HEK293 (cell line): ENCODE data around the gene ZYX.

Experiments used
- CTCF ChIA-PET: fragments of 350-600 bp; formaldehyde crosslinking; extraction: SDS; loops from one replicate; lab custom pipeline; 2021; ENCODE audit warnings: antibody characterized with exemption; lab: Yijun Ruan, JAX
- POLR2A ChIA-PET: fragments of 300-600 bp; formaldehyde crosslinking; extraction: SDS; loops from one replicate; lab custom pipeline; 2020; ENCODE audit warnings: antibody characterized with exemption, inconsistent platforms; lab: Yijun Ruan, JAX
- H3K27ac ChIP-seq: fragments of 200-500 bp; sonication (Bioruptor generic); 2 replicates; pipeline ENCODE4 v1.5.1; 2014; ENCODE audit warnings: low read depth, low read length, control low read depth, inconsistent platforms; ENCODE audit errors: extremely low read depth
- H3K36me3 ChIP-seq, 2 experiments: fragments of 200-500 bp in 1 of 2; sonication (Bioruptor generic) in 1 of 2; 1 replicate in 1 of 2; 2 replicates in 1 of 2; pipeline ENCODE4 v1.5.1; 2014 to 2017; ENCODE audit warnings: inconsistent platforms in 2 of 2, low read length in 2 of 2; ENCODE audit not compliant: control insufficient read depth in 2 of 2, insufficient read depth in 1 of 2
- H3K4me1 ChIP-seq: fragments of 200-500 bp; sonication (Bioruptor generic); 2 replicates; pipeline ENCODE4 v1.5.1; 2014; ENCODE audit warnings: mild to moderate bottlenecking, low read length, inconsistent platforms; ENCODE audit not compliant: control insufficient read depth, insufficient read depth
- H3K4me3 ChIP-seq: 2 replicates; pipeline ENCODE4 v1.5.1; 2011; ENCODE audit warnings: low read depth, mild to moderate bottlenecking, control low read depth, low read length, moderate library complexity
- H3K9me3 ChIP-seq: fragments of 200-500 bp; sonication (Bioruptor generic); 2 replicates; pipeline ENCODE4 v1.5.1; 2014; ENCODE audit warnings: low read depth, low read length, inconsistent platforms; ENCODE audit not compliant: control insufficient read depth, insufficient read depth
- SALL2 ChIP-seq: fragments of 450-650 bp; formaldehyde crosslinking; IDR thresholded peaks from 2 replicates; pipeline ENCODE4 v1.5.0; 2017; ENCODE audit warnings: missing biosample characterization, mild to moderate bottlenecking, missing genetic modification characterization, borderline replicate concordance
- ZEB2 ChIP-seq: fragments of 450-650 bp; formaldehyde crosslinking; IDR thresholded peaks from 2 replicates; pipeline ENCODE4 v1.5.1; 2016; ENCODE audit warnings: missing biosample characterization, missing genetic modification characterization
- ZNF157 ChIP-seq: fragments of 450-650 bp; formaldehyde crosslinking; IDR thresholded peaks from 2 replicates; pipeline ENCODE4 v1.5.1; 2016; ENCODE audit warnings: missing biosample characterization, missing genetic modification characterization
- ZNF169 ChIP-seq: fragments of 450-650 bp; formaldehyde crosslinking; IDR thresholded peaks from 2 replicates; pipeline ENCODE4 v1.5.1; 2016; ENCODE audit warnings: missing biosample characterization, missing genetic modification characterization
- ZNF175 ChIP-seq: fragments of 450-650 bp; formaldehyde crosslinking; IDR thresholded peaks from 2 replicates; pipeline ENCODE4 v1.5.1; 2016; ENCODE audit warnings: missing biosample characterization, missing genetic modification characterization
- ZNF223 ChIP-seq: fragments of 450-650 bp; formaldehyde crosslinking; IDR thresholded peaks from 2 replicates; pipeline ENCODE4 v1.5.1; 2016; ENCODE audit warnings: missing biosample characterization, missing genetic modification characterization
- ZNF48 ChIP-seq: fragments of 450-650 bp; formaldehyde crosslinking; IDR thresholded peaks from 2 replicates; pipeline ENCODE4 v1.5.1; 2016; ENCODE audit warnings: missing biosample characterization, missing genetic modification characterization
- ZNF549 ChIP-seq: fragments of 450-650 bp; IDR thresholded peaks from 2 replicates; pipeline ENCODE4 v1.5.1; 2018; ENCODE audit warnings: missing biosample characterization, missing genetic modification characterization, mild to moderate bottlenecking, inconsistent platforms, moderate library complexity
- ZNF555 ChIP-seq: fragments of 450-650 bp; formaldehyde crosslinking; conservative IDR thresholded peaks from 2 replicates; pipeline ENCODE4 v1.5.1; 2017; ENCODE audit warnings: missing biosample characterization, mild to moderate bottlenecking, missing genetic modification characterization, inconsistent platforms
- ZNF658 ChIP-seq: fragments of 450-650 bp; formaldehyde crosslinking; IDR thresholded peaks from 2 replicates; pipeline ENCODE4; 2016; ENCODE audit warnings: missing biosample characterization, missing genetic modification characterization
- ZNF777 ChIP-seq: fragments of 450-650 bp; formaldehyde crosslinking; IDR thresholded peaks from 2 replicates; pipeline ENCODE4 v1.5.1; 2017; ENCODE audit warnings: missing biosample characterization, missing genetic modification characterization, borderline replicate concordance
- ZSCAN16 ChIP-seq: fragments of 450-650 bp; formaldehyde crosslinking; IDR thresholded peaks from 2 replicates; pipeline ENCODE4 v1.5.1; 2016; ENCODE audit warnings: missing biosample characterization, missing genetic modification characterization
- TF ChIP-seq, protein P1 (sequence below): fragments of 450-650 bp; formaldehyde crosslinking; IDR thresholded peaks from 2 replicates; pipeline ENCODE4 v1.5.0; 2017; ENCODE audit warnings: missing biosample characterization, missing genetic modification characterization, borderline replicate concordance
- TF ChIP-seq, protein P2 (sequence below): fragments of 450-650 bp; formaldehyde crosslinking; IDR thresholded peaks from 2 replicates; pipeline ENCODE4 v1.5.1; 2016; ENCODE audit warnings: missing biosample characterization, missing genetic modification characterization
- TF ChIP-seq, protein P3 (sequence below): fragments of 450-650 bp; formaldehyde crosslinking; IDR thresholded peaks from 2 replicates; pipeline ENCODE4 v1.5.1; 2016; ENCODE audit warnings: missing biosample characterization, missing genetic modification characterization
- TF ChIP-seq, protein P4 (sequence below): fragments of 450-650 bp; formaldehyde crosslinking; IDR thresholded peaks from 2 replicates; pipeline ENCODE4 v1.5.1; 2016; ENCODE audit warnings: missing biosample characterization, missing genetic modification characterization

Gene ZYX

DNA sequence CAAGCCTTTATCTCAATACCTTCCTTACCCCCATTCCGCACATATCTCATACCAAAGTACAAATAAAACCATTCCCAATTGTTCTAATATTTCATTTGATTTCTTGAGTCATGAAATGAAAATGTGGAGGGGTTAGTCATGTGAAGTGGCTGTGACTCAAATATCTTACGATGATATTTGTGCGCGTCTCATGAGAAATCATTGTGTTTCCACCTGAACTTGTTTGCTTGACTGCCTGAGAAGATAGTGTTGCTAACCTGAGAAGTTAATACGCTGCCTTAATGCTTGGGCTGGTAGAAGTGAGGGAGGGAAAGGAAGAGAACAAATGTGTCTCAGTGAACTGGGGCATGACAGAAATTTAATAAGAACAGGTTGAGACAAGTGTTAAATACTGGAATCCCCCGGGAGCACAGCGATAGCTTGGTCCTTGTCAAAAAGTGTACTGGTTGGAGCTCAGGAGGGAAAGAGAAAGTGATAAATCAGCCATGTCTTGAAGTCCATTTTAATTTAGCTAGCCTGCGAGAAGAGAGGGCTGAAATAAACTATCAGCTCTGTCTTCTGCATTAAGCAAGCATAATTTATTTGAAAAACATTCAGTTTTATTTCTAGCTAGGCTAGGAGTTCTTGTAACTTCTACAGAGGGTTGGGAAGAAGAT, 34.7 kb downstream of the ZYX start:
- no peaks in the 10 kb centered on the region for H3K4me1 ChIP-seq
- ChIA-PET CTCF (interaction anchor here (0.6 to 3.4 kb wide), 16 partner anchors 9 to 354 kb away, joined by 3 to 29 read pairs (median 6); no protein-coding TSS in a partner anchor), POLR2A (interaction anchor here (1.2 kb wide), 1 partner anchor 34 kb away, joined by 3 read pairs; no protein-coding TSS in a partner anchor)
- no peaks in the 10 kb centered on the region for H3K36me3 ChIP-seq
- TF ChIP-seq, protein P1, sequence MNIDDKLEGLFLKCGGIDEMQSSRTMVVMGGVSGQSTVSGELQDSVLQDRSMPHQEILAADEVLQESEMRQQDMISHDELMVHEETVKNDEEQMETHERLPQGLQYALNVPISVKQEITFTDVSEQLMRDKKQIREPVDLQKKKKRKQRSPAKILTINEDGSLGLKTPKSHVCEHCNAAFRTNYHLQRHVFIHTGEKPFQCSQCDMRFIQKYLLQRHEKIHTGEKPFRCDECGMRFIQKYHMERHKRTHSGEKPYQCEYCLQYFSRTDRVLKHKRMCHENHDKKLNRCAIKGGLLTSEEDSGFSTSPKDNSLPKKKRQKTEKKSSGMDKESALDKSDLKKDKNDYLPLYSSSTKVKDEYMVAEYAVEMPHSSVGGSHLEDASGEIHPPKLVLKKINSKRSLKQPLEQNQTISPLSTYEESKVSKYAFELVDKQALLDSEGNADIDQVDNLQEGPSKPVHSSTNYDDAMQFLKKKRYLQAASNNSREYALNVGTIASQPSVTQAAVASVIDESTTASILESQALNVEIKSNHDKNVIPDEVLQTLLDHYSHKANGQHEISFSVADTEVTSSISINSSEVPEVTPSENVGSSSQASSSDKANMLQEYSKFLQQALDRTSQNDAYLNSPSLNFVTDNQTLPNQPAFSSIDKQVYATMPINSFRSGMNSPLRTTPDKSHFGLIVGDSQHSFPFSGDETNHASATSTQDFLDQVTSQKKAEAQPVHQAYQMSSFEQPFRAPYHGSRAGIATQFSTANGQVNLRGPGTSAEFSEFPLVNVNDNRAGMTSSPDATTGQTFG (tag by site-specific recombination) = no peak
- TF ChIP-seq, protein P2, sequence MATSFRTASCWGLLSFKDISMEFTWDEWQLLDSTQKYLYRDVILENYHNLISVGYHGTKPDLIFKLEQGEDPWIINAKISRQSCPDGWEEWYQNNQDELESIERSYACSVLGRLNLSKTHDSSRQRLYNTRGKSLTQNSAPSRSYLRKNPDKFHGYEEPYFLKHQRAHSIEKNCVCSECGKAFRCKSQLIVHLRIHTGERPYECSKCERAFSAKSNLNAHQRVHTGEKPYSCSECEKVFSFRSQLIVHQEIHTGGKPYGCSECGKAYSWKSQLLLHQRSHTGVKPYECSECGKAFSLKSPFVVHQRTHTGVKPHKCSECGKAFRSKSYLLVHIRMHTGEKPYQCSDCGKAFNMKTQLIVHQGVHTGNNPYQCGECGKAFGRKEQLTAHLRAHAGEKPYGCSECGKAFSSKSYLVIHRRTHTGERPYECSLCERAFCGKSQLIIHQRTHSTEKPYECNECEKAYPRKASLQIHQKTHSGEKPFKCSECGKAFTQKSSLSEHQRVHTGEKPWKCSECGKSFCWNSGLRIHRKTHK (tag by site-specific recombination) = no peak
- TF ChIP-seq ZSCAN16 (tag by site-specific recombination) = no peak
- no peak for TF ChIP-seq ZNF175 (tag by site-specific recombination)
- TF ChIP-seq, protein P3, sequence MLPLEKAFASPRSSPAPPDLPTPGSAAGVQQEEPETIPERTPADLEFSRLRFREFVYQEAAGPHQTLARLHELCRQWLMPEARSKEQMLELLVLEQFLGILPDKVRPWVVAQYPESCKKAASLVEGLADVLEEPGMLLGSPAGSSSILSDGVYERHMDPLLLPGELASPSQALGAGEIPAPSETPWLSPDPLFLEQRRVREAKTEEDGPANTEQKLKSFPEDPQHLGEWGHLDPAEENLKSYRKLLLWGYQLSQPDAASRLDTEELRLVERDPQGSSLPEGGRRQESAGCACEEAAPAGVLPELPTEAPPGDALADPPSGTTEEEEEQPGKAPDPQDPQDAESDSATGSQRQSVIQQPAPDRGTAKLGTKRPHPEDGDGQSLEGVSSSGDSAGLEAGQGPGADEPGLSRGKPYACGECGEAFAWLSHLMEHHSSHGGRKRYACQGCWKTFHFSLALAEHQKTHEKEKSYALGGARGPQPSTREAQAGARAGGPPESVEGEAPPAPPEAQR = no peak
- no peak for TF ChIP-seq SALL2
- TF ChIP-seq ZNF157 (tag by site-specific recombination) = no peak
- TF ChIP-seq ZNF549 (tag by site-specific recombination) = no peak
- no peak for TF ChIP-seq ZNF658
- TF ChIP-seq ZNF169 = no peak
- TF ChIP-seq ZNF223 (tag by site-specific recombination) = no peak
- no peak for TF ChIP-seq ZNF555 (tag by site-specific recombination)
- TF ChIP-seq ZNF48 = no peak
- TF ChIP-seq, protein P4, sequence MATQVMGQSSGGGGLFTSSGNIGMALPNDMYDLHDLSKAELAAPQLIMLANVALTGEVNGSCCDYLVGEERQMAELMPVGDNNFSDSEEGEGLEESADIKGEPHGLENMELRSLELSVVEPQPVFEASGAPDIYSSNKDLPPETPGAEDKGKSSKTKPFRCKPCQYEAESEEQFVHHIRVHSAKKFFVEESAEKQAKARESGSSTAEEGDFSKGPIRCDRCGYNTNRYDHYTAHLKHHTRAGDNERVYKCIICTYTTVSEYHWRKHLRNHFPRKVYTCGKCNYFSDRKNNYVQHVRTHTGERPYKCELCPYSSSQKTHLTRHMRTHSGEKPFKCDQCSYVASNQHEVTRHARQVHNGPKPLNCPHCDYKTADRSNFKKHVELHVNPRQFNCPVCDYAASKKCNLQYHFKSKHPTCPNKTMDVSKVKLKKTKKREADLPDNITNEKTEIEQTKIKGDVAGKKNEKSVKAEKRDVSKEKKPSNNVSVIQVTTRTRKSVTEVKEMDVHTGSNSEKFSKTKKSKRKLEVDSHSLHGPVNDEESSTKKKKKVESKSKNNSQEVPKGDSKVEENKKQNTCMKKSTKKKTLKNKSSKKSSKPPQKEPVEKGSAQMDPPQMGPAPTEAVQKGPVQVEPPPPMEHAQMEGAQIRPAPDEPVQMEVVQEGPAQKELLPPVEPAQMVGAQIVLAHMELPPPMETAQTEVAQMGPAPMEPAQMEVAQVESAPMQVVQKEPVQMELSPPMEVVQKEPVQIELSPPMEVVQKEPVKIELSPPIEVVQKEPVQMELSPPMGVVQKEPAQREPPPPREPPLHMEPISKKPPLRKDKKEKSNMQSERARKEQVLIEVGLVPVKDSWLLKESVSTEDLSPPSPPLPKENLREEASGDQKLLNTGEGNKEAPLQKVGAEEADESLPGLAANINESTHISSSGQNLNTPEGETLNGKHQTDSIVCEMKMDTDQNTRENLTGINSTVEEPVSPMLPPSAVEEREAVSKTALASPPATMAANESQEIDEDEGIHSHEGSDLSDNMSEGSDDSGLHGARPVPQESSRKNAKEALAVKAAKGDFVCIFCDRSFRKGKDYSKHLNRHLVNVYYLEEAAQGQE (tag by site-specific recombination) = no peak
- TF ChIP-seq ZEB2 (tag by site-specific recombination) = no peak
- TF ChIP-seq ZNF777 (tag by site-specific recombination) = no peak
- H3K9me3 ChIP-seq = no peaks in the 10 kb centered on the region
- no peak overlapping the region for H3K4me3 ChIP-seq
- no peak overlapping the region for H3K27ac ChIP-seq
